Fibroblast of skin of back (primary cell): ENCODE data around the gene TRERF1. TPM values are rescaled to one million over a fixed set of nuclear protein-coding genes. Genes with fewer than 3 reads are reported as not detected.
"Not testable (repeated sequence)": the region's sequence is repeated elsewhere in the genome, so short reads cannot be mapped to it uniquely, and the experiment has no call there.

Experiments used
- DNase-seq: peaks from one replicate; pipeline ENCODE4 v3.0.0-alpha.2; 2013
- polyA plus RNA-seq, 2 experiments: library from polyadenylated mRNA; unstranded; fragments of 120-200 nt; gene quantifications; one replicate each; pipeline ENCODE4 v1.2.1, GENCODE V29; 2013; ENCODE audit not compliant: insufficient read length in 2 of 2

TRERF1 gene
- polyA plus RNA-seq (2013, experiment 1 of 2; ENCODE audit: insufficient read length): 8.4 TPM
- 5.5 TPM for polyA plus RNA-seq (2013, experiment 2 of 2; ENCODE audit: insufficient read length)

GRCh38 chr6:42451333-42452170, at the start of gene TRERF1:
TRERF1 (minus strand) TSS chr6:42451926; CDS start chr6:42269590, 182,336 bp downstream.
- DNase-seq: peak; percentile 85

- DNase-seq: no peak
Observed at GRCh38 chr6:42498473-42499128, 46.9 kb upstream of the TRERF1 start.

GRCh38 chr6:42493914-42494539, 42.3 kb upstream of the TRERF1 start:
- DNase-seq: no peak

GRCh38 chr6:42488129-42488528, 36.4 kb upstream of the TRERF1 start:
- no peak for DNase-seq

- no peak for DNase-seq
Observed at GRCh38 chr6:42484261-42484660, 32.5 kb upstream of the TRERF1 start.

GRCh38 chr6:42482174-42482573, 30.4 kb upstream of the TRERF1 start:
- DNase-seq: no peak

GRCh38 chr6:42471714-42472113, 20.0 kb upstream of the TRERF1 start:
- DNase-seq: no peak

GRCh38 chr6:42471142-42471541, 19.4 kb upstream of the TRERF1 start:
- DNase-seq: no peak

- DNase-seq: no peak
Observed at GRCh38 chr6:42468273-42468672, 16.5 kb upstream of the TRERF1 start.

GRCh38 chr6:42467651-42468050, 15.9 kb upstream of the TRERF1 start:
- DNase-seq: no peak

- DNase-seq: not testable (repeated sequence)
Observed at GRCh38 chr6:42466470-42466869, 14.7 kb upstream of the TRERF1 start.

- DNase-seq: no peak
Observed at GRCh38 chr6:42462474-42462972, 10.8 kb upstream of the TRERF1 start.

GRCh38 chr6:42460883-42461282, 9.2 kb upstream of the TRERF1 start:
- peak; percentile 63 for DNase-seq

- DNase-seq: no peak
Observed at GRCh38 chr6:42459888-42460287, 8.2 kb upstream of the TRERF1 start.

GRCh38 chr6:42454428-42454791, 2.7 kb upstream of the TRERF1 start:
- DNase-seq: no peak

GRCh38 chr6:42453654-42454427, 2.1 kb upstream of the TRERF1 start:
- DNase-seq: peak; percentile 72

GRCh38 chr6:42453031-42453653, 1.4 kb upstream of the TRERF1 start:
- DNase-seq: peak; percentile 94

- DNase-seq: peak; percentile 84
Observed at GRCh38 chr6:42452171-42453030, 675 bp upstream of the TRERF1 start.

GRCh38 chr6:42450477-42451332, 1.0 kb downstream of the TRERF1 start:
- no peak for DNase-seq
